Heart left ventricle (tissue), 16 donors: ENCODE measurements around the gene SPATA6. TPM values are rescaled to one million over a fixed set of nuclear protein-coding genes. Genes with fewer than 3 reads are reported as not detected.

ENCODE experiments used
- ATAC-seq, 4 donors: fragments of 200-7000 bp; cut with Tn5 transposase; one replicate each; pipeline ENCODE4 v1.9.1; 2020 to 2022; ENCODE audit warnings: moderate library complexity in 4 of 4, mild to moderate bottlenecking in 3 of 4, moderate number of reproducible peaks in 1 of 4
- DNase-seq, 5 donors: peaks; one replicate each; pipeline ENCODE4 v3.0.0-alpha.2; 2020
- H3K27ac ChIP-seq, 12 donors: fragments of 200-600 bp; sonication (generic) in 4 of 12; one replicate each; pipeline versions ENCODE4 v1.5.0 to v1.8.0; 2016 to 2022; ENCODE audit warnings: mild to moderate bottlenecking in 2 of 12
- H3K27me3 ChIP-seq, 9 donors: fragments of 200-600 bp; sonication (generic) in 2 of 9; one replicate each; pipeline versions ENCODE4 v1.5.1 to v1.8.0; 2016 to 2022; ENCODE audit warnings: mild to moderate bottlenecking in 3 of 9
- H3K36me3 ChIP-seq, 9 donors: fragments of 200-600 bp; sonication (generic) in 2 of 9; one replicate each; pipeline versions ENCODE4 v1.5.0 to v1.8.0; 2018 to 2022; ENCODE audit warnings: mild to moderate bottlenecking in 2 of 9
- H3K4me1 ChIP-seq, 12 donors: fragments of 200-600 bp; sonication (generic) in 4 of 12; one replicate each; pipeline versions ENCODE4 v1.5.0 to v1.8.0; 2016 to 2022; ENCODE audit warnings: mild to moderate bottlenecking in 3 of 12
- H3K4me3 ChIP-seq, 12 donors: fragments of 200-600 bp; sonication (generic) in 4 of 12; one replicate each; pipeline versions ENCODE4 v1.5.0 to v1.8.0; 2017 to 2022; ENCODE audit warnings: mild to moderate bottlenecking in 9 of 12, moderate library complexity in 4 of 12
- H3K9me3 ChIP-seq, 12 donors: fragments of 200-600 bp; sonication (generic) in 4 of 12; one replicate each; pipeline versions ENCODE4 v1.5.0 to v1.8.0; 2016 to 2022; ENCODE audit warnings: mild to moderate bottlenecking in 1 of 12
- POLR2A ChIP-seq, 2 donors: fragments of 450-650 bp; IDR thresholded peaks; one replicate each; pipeline ENCODE4 v1.6.1; 2017; ENCODE audit warnings: antibody characterized with exemption in 2 of 2, mild to moderate bottlenecking in 2 of 2, moderate library complexity in 2 of 2
- WGBS, 4 donors: extraction: QIAGEN DNeasy Blood & Tissue Kit in 2 of 4; methylation state at CpG; one replicate each; pipeline versions ENCODE4 v1.1.5 to v1.1.7; 2013 to 2018; 5-methylcytosine and 5-hydroxymethylcytosine counted together
- intact Hi-C, 10 donors: fragments of 100-400 bp; cut with DNase I; formaldehyde crosslinking; loops; one replicate each; pipeline versions ENCODE4 v1.11.1 to v1.14.2; 2022
- polyA plus RNA-seq, 2 donors: library from polyadenylated mRNA; stranded (reverse); fragments of 200-250 nt; gene quantifications; one replicate each; pipeline ENCODE4 v1.2.3, GENCODE V29; 2013
- total RNA-seq, 9 donors: library from RNA; depleted of rRNA in 2 of 9; stranded (reverse); fragments of >200 nt in 2 of 9; fragmentation: NEBNext Ultra II Directional in 3 of 9; extraction: Animal tissue kit (Norgen Biotek cat#: 25700) in 3 of 9; gene quantifications; one replicate each; pipeline versions ENCODE4 v1.1.0 to v1.2.4, GENCODE V29; 2016 to 2023
- TF ChIP-seq, protein P1 (sequence below), 12 donors: fragments of 200-600 bp; sonication (generic) in 4 of 12; IDR thresholded peaks; one replicate each; pipeline versions ENCODE4 v1.5.0 to v1.8.0; 2018 to 2022; ENCODE audit warnings: antibody characterized with exemption in 12 of 12, mild to moderate bottlenecking in 5 of 12
- donor health status: ischemic (EF 13 %, LVEDD 7.1; RV severe dilation, severe dysfunction).
- donor health status: healthy with polysubstance abuse.
- donor health status: DM: no; HTN: yes; CAD: no.
- donor health status: DM: no; HTN: no; CAD: no.
- donor health status: ischemic (EF 25% LVEDD 6.9; RV normal size, moderate dysfunction).
- donor health status: ischemic (EF 25% LVEDD 5.7; RV mildly dilated, moderate dysfunction).
- donor health status: healthy.
- donor health status: DM: yes; HTN: yes; CAD: no.
- donor health status: ischemic (EF 35%, LVEDD 5.7; RV mildly dilated, moderate dysfunction).
- donor health status: nonischemic (EF 11% LVEDD 7.7; RV severe dilation, severe dysfunction).
- donor health status: DM: yes; HTN: yes; CAD: no.
- donor health status: PGD.
- donor health status: ischemic (EF 29% LVEDD 5.4; RV normal size, mild dysfunction).
- donor health status: nonischemic (EF 23%, LVEDD 6.1; RV moderate dilation, normal function).

SPATA6 gene
- total and polyA plus RNA-seq, 11 donors: 1.4 to 13.8 (median 5.5) TPM

DNA sequence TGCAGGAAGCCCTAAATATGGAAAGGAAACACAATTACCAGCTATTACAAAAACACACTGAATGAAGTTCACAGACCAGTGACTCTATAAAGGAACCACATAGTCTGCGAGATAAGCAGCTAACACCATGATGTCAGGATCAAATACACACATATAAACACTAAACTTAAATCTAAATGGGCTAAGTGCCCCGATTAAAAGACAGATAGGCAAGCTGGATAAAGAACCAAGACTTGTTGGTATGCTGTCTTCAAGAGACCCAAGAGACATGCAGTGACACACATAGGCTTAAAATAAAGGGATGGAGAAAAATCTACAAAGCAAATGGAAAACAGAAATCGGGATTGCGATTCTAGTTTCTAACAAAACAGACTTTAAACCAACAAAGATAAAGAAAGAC is 127.6 kb downstream of the SPATA6 start:
- ATAC-seq (no peak), DNase-seq (no peak)
- Histone ChIP-seq H3K4me1 (no peaks in the 10 kb centered on the region), H3K27me3 (no peaks in the 10 kb centered on the region), H3K4me3 (no peak overlapping the region), H3K27ac (no peak overlapping the region), H3K36me3 (peaks cover 0 to 2% (median 0%) of the 10 kb centered on the region in 9 donors), H3K9me3 (peaks cover 0 to 43% (median 12%) of the 10 kb centered on the region in 12 donors)
- intact Hi-C loops: no loop called here
- no peak for TF ChIP-seq POLR2A (IDR thresholded peaks at IDR 0.05)
- TF ChIP-seq, protein P1, sequence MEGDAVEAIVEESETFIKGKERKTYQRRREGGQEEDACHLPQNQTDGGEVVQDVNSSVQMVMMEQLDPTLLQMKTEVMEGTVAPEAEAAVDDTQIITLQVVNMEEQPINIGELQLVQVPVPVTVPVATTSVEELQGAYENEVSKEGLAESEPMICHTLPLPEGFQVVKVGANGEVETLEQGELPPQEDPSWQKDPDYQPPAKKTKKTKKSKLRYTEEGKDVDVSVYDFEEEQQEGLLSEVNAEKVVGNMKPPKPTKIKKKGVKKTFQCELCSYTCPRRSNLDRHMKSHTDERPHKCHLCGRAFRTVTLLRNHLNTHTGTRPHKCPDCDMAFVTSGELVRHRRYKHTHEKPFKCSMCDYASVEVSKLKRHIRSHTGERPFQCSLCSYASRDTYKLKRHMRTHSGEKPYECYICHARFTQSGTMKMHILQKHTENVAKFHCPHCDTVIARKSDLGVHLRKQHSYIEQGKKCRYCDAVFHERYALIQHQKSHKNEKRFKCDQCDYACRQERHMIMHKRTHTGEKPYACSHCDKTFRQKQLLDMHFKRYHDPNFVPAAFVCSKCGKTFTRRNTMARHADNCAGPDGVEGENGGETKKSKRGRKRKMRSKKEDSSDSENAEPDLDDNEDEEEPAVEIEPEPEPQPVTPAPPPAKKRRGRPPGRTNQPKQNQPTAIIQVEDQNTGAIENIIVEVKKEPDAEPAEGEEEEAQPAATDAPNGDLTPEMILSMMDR (IDR thresholded peaks at IDR 0.05): no peak
- WGBS, 4 donors: 90 to 95% (median 94%) methylated on average over 4 of the region's 4 CpGs

DNA sequence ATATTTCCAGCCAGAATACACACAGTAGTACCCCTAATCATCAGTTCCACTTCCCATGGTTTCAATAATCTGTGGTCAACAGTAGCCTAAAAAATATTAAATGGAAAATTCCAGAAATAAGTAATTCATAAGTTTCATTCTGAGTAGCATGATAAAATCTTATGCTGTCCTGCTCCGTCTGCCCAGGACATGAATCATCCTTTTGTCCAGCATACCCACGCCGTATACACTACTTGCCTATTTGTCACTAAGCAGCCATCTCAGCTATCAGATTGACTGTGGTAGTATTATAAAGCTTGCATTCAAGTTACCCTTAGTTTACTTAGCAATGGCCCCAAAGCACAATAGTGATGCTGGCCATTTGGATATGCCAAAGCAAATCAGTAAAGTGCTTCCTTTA is 130.8 kb downstream of the SPATA6 start:
- intact Hi-C loops: no loop called here
- no peak overlapping the region for H3K4me3 ChIP-seq
- H3K36me3 ChIP-seq: peaks cover 0 to 4% (median 0%) of the 10 kb centered on the region in 9 donors
- DNase-seq (no peak), ATAC-seq (no peak)
- H3K4me1 ChIP-seq: peaks cover 0 to 3% (median 0%) of the 10 kb centered on the region in 12 donors
- WGBS, 4 donors: 86 to 95% (median 90%) methylated on average over 3 of the region's 3 CpGs
- TF ChIP-seq POLR2A (IDR thresholded peaks at IDR 0.05): no peak
- TF ChIP-seq, protein P1 (IDR thresholded peaks at IDR 0.05): no peak
- H3K9me3 ChIP-seq: peaks cover 0 to 35% (median 11%) of the 10 kb centered on the region in 12 donors
- H3K27me3 ChIP-seq: no peaks in the 10 kb centered on the region
- H3K27ac ChIP-seq: no peak overlapping the region

DNA sequence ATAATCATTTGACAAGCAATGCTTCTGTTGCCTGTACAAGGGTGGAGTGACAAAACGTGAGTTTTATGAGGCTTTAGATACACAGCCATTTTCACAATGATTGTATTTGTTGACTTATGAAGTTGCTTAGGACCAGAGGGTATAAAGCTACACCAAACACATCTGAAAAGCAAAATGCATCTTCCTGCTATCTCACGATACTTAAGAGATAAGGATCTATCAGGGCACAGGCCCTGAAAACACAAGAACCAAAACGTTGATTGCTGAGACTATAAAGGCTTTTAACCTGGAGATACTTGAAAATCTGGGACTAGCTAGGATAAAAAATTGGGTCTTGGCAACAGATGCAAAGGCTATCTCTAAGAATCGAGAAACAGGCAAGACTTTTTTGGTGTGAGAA is 133.7 kb downstream of the SPATA6 start:
- TF ChIP-seq, protein P1 (IDR thresholded peaks at IDR 0.05): no peak
- no peak for TF ChIP-seq POLR2A (IDR thresholded peaks at IDR 0.05)
- Histone ChIP-seq H3K4me3 (no peak overlapping the region), H3K27ac (no peak overlapping the region), H3K27me3 (no peaks in the 10 kb centered on the region), H3K9me3 (peaks cover 0 to 18% (median 0%) of the 10 kb centered on the region in 12 donors), H3K36me3 (peaks cover 0 to 21% (median 0%) of the 10 kb centered on the region in 9 donors), H3K4me1 (peaks cover 0 to 3% (median 0%) of the 10 kb centered on the region in 12 donors)
- 54 to 62% (median 60%) methylated on average over 4 of the region's 4 CpGs for WGBS, 4 donors
- ATAC-seq: no peak
- no peak for DNase-seq
- intact Hi-C loops: no loop called here

DNA sequence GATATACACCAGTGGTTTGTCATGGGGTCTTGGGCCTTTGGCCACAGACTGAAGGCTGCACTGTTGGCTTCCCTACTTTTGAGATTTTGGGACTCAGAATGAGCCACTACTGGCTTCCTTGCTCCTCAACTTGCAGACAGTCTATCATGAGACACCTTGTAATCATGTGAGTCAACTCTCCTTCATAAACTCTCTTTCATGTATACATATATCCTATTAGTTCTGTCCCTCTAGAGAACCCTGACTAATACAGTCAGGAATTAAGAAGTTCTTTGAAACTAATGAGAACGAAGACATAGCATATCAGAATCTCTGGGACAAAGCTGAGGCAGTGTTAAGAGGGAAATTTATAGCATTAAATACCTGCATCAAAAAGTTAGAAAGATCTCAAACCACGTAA is 138.7 kb downstream of the SPATA6 start:
- Histone ChIP-seq H3K36me3 (peaks cover 0 to 40% (median 0%) of the 10 kb centered on the region in 9 donors), H3K4me1 (peaks cover 0 to 3% (median 0%) of the 10 kb centered on the region in 12 donors), H3K9me3 (peaks cover 0 to 39% (median 13%) of the 10 kb centered on the region in 12 donors), H3K27me3 (no peaks in the 10 kb centered on the region), H3K4me3 (no peak overlapping the region), H3K27ac (no peak overlapping the region)
- TF ChIP-seq, protein P1 (IDR thresholded peaks at IDR 0.05): no peak
- no peak for TF ChIP-seq POLR2A (IDR thresholded peaks at IDR 0.05)
- intact Hi-C loops: no loop called here
- no peak for ATAC-seq
- DNase-seq: no peak
- 46 to 49% (median 48%) methylated on average over 2 of the region's 2 CpGs for WGBS, 4 donors
